ENCODE data around the gene MAN2A1. TPM values are rescaled to one million over a fixed set of nuclear protein-coding genes. Genes with fewer than 3 reads are reported as not detected.

The MAN2A1 gene
- total RNA-seq, 1 experiment from 2014 or later: 78.0 TPM

DNA sequence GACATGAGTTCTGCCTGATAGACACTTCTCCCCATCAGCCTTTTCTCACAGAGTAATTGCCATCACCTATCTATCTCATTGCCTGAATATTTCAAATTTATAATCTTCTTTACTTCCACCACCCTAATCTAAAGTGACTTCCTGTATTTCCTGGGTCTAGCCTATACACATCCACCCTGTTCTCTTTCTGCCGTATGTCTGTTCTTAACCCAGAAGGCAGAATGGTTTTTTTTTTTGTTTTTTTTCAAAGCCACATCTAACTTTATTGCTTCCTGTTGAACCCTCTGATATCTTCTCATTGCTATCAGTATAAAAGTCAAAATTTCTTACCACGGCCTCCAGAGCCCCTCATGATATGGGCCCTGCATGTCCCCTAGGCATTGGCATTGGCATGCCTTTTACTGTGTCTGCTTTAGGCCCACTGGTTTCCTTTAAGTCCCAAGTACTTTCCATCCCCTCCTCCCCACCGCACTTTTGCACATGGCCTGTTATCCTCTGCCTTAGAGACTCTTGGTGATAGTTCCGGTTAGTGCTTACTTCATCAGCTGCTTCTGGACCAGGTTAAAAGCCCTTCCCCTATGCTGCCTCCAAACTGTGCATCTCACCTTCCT is 159.9 kb downstream of the MAN2A1 start:
- no peaks in the 10 kb centered on the region for H3K79me1 ChIP-seq (ENCODE audit: insufficient read depth, low read depth, low read length, poor library complexity, severe bottlenecking)
- no peak overlapping the region for H2AFZ ChIP-seq (ENCODE audit: low read length)
- H3K9me3 Mint-ChIP-seq: no peaks in the 10 kb centered on the region
- no peak overlapping the region for H4K5ac ChIP-seq (ENCODE audit: insufficient read length, low read depth, low read length)
- H3K27me3 Mint-ChIP-seq (ENCODE audit: low read depth): no peaks in the 10 kb centered on the region
- no peak overlapping the region for H4K8ac ChIP-seq (replicated peaks; ENCODE audit: insufficient read length, low read depth, low read length)
- no peak overlapping the region for H3K9ac ChIP-seq (ENCODE audit: extremely low read depth, insufficient read length, low read length)
- H3K79me2 ChIP-seq (ENCODE audit: insufficient read depth, low read length): no peaks in the 10 kb centered on the region
- H3K14ac ChIP-seq (ENCODE audit: insufficient read depth, low read length): no peak overlapping the region
- H2BK120ac ChIP-seq (ENCODE audit: low read depth, low read length, poor library complexity, severe bottlenecking): no peak overlapping the region
- H4K20me1 ChIP-seq (ENCODE audit: control insufficient read depth, insufficient read depth, insufficient read length): no peaks in the 10 kb centered on the region
- H3K27ac Mint-ChIP-seq: peak overlapping the region in 1 of 3 experiments; percentile 51; a peak in 1 of 7 replicates
- H3K23ac ChIP-seq (ENCODE audit: insufficient read length, low read depth, low read length): no peak overlapping the region
- WGBS (ENCODE audit: extremely low coverage, insufficient read length, low lambda C conversion rate): no CpG with 5 or more reads among the region's 4 CpGs
- H3K36me3 Mint-ChIP-seq (ENCODE audit: insufficient read depth in 1 of 3, low read depth in 3 of 3): peaks cover 44 to 78% (median 72%) of the 10 kb centered on the region in 3 experiments
- H3T11ph ChIP-seq (ENCODE audit: low read length): no peak overlapping the region
- H3K4me1 ChIP-seq (ENCODE audit: insufficient read depth, low read length): no peaks in the 10 kb centered on the region
- no peaks in the 10 kb centered on the region for H3K27me3 ChIP-seq (ENCODE audit: insufficient read depth, low read length)
- TF ChIP-seq, protein P1, sequence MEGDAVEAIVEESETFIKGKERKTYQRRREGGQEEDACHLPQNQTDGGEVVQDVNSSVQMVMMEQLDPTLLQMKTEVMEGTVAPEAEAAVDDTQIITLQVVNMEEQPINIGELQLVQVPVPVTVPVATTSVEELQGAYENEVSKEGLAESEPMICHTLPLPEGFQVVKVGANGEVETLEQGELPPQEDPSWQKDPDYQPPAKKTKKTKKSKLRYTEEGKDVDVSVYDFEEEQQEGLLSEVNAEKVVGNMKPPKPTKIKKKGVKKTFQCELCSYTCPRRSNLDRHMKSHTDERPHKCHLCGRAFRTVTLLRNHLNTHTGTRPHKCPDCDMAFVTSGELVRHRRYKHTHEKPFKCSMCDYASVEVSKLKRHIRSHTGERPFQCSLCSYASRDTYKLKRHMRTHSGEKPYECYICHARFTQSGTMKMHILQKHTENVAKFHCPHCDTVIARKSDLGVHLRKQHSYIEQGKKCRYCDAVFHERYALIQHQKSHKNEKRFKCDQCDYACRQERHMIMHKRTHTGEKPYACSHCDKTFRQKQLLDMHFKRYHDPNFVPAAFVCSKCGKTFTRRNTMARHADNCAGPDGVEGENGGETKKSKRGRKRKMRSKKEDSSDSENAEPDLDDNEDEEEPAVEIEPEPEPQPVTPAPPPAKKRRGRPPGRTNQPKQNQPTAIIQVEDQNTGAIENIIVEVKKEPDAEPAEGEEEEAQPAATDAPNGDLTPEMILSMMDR (conservative IDR thresholded peaks at IDR 0.05): no peak
- H3K9me3 ChIP-seq (ENCODE audit: control insufficient read depth, low read depth, low read length): no peaks in the 10 kb centered on the region
- no peaks in the 10 kb centered on the region for H3K23me2 ChIP-seq (ENCODE audit: insufficient read length, low read depth, low read length, poor library complexity, severe bottlenecking)
- no peak overlapping the region for H3K56ac ChIP-seq (ENCODE audit: insufficient read length, low read depth, low read length)
- H3K4me3 Mint-ChIP-seq: no peak overlapping the region
- no peak overlapping the region for H4K91ac ChIP-seq (ENCODE audit: insufficient read length, low read depth, low read length)
- no peak for DNase-seq
- no peak overlapping the region for H2BK15ac ChIP-seq (ENCODE audit: low read depth, low read length)
- no peak overlapping the region for H2BK12ac ChIP-seq (ENCODE audit: insufficient read length, low read depth, low read length)
- H2AK5ac ChIP-seq (ENCODE audit: insufficient read length, low read length): no peak overlapping the region
- no peak overlapping the region for H3K18ac ChIP-seq (ENCODE audit: insufficient read length, low read depth, low read length)
- H3K4me1 Mint-ChIP-seq: peaks cover 2 to 12% of the 10 kb centered on the region in 2 experiments; a peak in 3 of 4 replicates
- no peak overlapping the region for H2BK5ac ChIP-seq (ENCODE audit: insufficient read length, low read length)
- no peak overlapping the region for H3K4me2 ChIP-seq (ENCODE audit: insufficient read depth, insufficient read length, low read length)
- H3K4ac ChIP-seq (ENCODE audit: low read depth, low read length): no peak overlapping the region
- no peak overlapping the region for H2BK20ac ChIP-seq (ENCODE audit: low read depth, low read length, poor library complexity, severe bottlenecking)
- no peak overlapping the region for H3K27ac ChIP-seq (ENCODE audit: insufficient read length, low read depth, low read length)

Data from H9 (cell line).